Psoas muscle (tissue), 8 donors: ENCODE data around the gene PALM3. TPM values are rescaled to one million over a fixed set of nuclear protein-coding genes. Genes with fewer than 3 reads are reported as not detected.
"Not testable (repeated sequence)": the region's sequence is repeated elsewhere in the genome, so short reads cannot be mapped to it uniquely, and the experiment has no call there.

ENCODE experiments used
- ATAC-seq, 4 donors: fragments of 200-7000 bp; cut with Tn5 transposase; one replicate each; pipeline ENCODE4 v1.9.1; 2020; ENCODE audit warnings: moderate library complexity in 3 of 4, mild to moderate bottlenecking in 2 of 4
- DNase-seq, 2 donors: peaks; one replicate each; pipeline ENCODE4 v3.0.0-alpha.2; 2020
- H3K27ac ChIP-seq: fragments of 200-600 bp; one replicate; pipeline ENCODE4 v1.8.0; 2022
- H3K27me3 ChIP-seq, 3 donors: fragments of 200-600 bp in 1 of 3; one replicate each; pipeline versions ENCODE4 v1.6.1 to v1.8.0; 2013 to 2022; ENCODE audit warnings: low read length in 2 of 3, mild to moderate bottlenecking in 2 of 3, moderate library complexity in 1 of 3; ENCODE audit not compliant: insufficient read depth in 3 of 3
- H3K36me3 ChIP-seq, 2 donors: fragments of 200-600 bp in 1 of 2; one replicate each; pipeline versions ENCODE4 v1.6.1 to v1.8.0; 2013 to 2022; ENCODE audit warnings: low read depth in 1 of 2, mild to moderate bottlenecking in 1 of 2, moderate library complexity in 1 of 2; ENCODE audit not compliant: insufficient read depth in 1 of 2
- H3K4me1 ChIP-seq: fragments of 200-600 bp; one replicate; pipeline ENCODE4 v1.8.0; 2022
- H3K4me3 ChIP-seq: fragments of 200-600 bp; one replicate; pipeline ENCODE4 v1.8.0; 2022; ENCODE audit warnings: mild to moderate bottlenecking
- H3K9me3 ChIP-seq: fragments of 200-600 bp; one replicate; pipeline ENCODE4 v1.8.0; 2022
- CTCF ChIP-seq: fragments of 200-600 bp; IDR thresholded peaks from one replicate; pipeline ENCODE4 v1.8.0; 2022; ENCODE audit warnings: antibody characterized with exemption
- WGBS, 3 donors: extraction: QIAGEN DNeasy Blood & Tissue Kit; methylation state at CpG; one replicate each; pipeline versions ENCODE4 v1.1.6 to v1.1.7; 2013; 5-methylcytosine and 5-hydroxymethylcytosine counted together
- intact Hi-C, 2 donors: fragments of 100-400 bp; cut with DNase I; formaldehyde crosslinking; loops; one replicate each; pipeline versions ENCODE4 v1.11.0 to v1.14.2; 2022
- polyA plus RNA-seq, 3 donors: library from polyadenylated mRNA; stranded (reverse); fragments of 200-250 nt; gene quantifications; one replicate each; pipeline ENCODE4 v1.2.3, GENCODE V29; 2013
- total RNA-seq, 4 donors: library from RNA; stranded (reverse); fragmentation: NEBNext Ultra II Directional in 2 of 4; extraction: Animal tissue kit (Norgen Biotek cat#: 25700) in 2 of 4; gene quantifications; one replicate each; pipeline versions ENCODE4 v1.2.1 to v1.2.4, GENCODE V29; 2021 to 2023
- donor health status: healthy with polysubstance abuse.
- donor health status: DM: no; HTN: no; CAD: no; lungs with moderate emphysema.
- donor health status: Bipolar disorder and iron deficiency.
- donor health status: healthy.
- donor health status: DM: yes; HTN: yes; CAD: no.
- donor health status: DM: no; HTN: no; CAD: no.
- donor health status: DM: no; HTN: no; CAD: no.
- donor health status: DM: yes; HTN: yes; CAD: no.

Gene PALM3
- total and polyA plus RNA-seq, 7 donors, result 0.04 to 0.05 TPM; not detected in 5

GRCh38 chr19:14028901-14029300, 33.0 kb downstream of the PALM3 start:
- Histone ChIP-seq H3K27ac (no peak overlapping the region), H3K27me3 (no peaks in the 10 kb centered on the region), H3K9me3 (no peaks in the 10 kb centered on the region), H3K36me3 (no peaks in the 10 kb centered on the region), H3K4me1 (no peaks in the 10 kb centered on the region), H3K4me3 (no peak overlapping the region)
- intact Hi-C loops, result no loop called here
- no peak for TF ChIP-seq CTCF
- no peak for DNase-seq
- no peak for ATAC-seq
- 76 to 79% (median 77%) methylated on average over 4 of the region's 4 CpGs for whole genome bisulfite sequencing, 3 donors

- intact Hi-C loops, result no loop called here
- H3K4me3 ChIP-seq, result no peak within 1 kb of the TSS
- 70 to 73% (median 72%) methylated on average over 24 of the region's 24 CpGs for WGBS, 3 donors
- no peaks in the 10 kb centered on the region for H3K27me3 ChIP-seq
- no peaks in the 10 kb centered on the region for H3K36me3 ChIP-seq
- DNase-seq, result no peak
- TF ChIP-seq CTCF, result no peak
- no peak within 1 kb of the TSS for H3K27ac ChIP-seq
- H3K4me1 ChIP-seq, result no peaks in the 10 kb centered on the region
- no peak for ATAC-seq
- no peaks in the 10 kb centered on the region for H3K9me3 ChIP-seq
Measured at GRCh38 chr19:14027856-14028450, 33.9 kb downstream of the PALM3 start, which contains the start of gene RLN3. TSS of gene RLN3 (plus strand) at chr19:14028148. CDS start at chr19:14028205, 57 bp downstream.

- H3K27ac ChIP-seq, intact Hi-C loops, ATAC-seq, DNase-seq, H3K4me3 ChIP-seq, H3K36me3 ChIP-seq, H3K4me1 ChIP-seq, H3K27me3 ChIP-seq, H3K9me3 ChIP-seq: not testable (repeated sequence)
- 88 to 91% (median 88%) methylated on average over 5 of the region's 5 CpGs for WGBS, 3 donors
Measured at GRCh38 chr19:14026652-14027192, 35.2 kb downstream of the PALM3 start.

- H3K4me1 ChIP-seq, result no peaks in the 10 kb centered on the region
- no peak overlapping the region for H3K27ac ChIP-seq
- no peak overlapping the region for H3K4me3 ChIP-seq
- H3K36me3 ChIP-seq, result no peaks in the 10 kb centered on the region
- H3K9me3 ChIP-seq, result no peaks in the 10 kb centered on the region
- intact Hi-C loops, result no loop called here
- no peaks in the 10 kb centered on the region for H3K27me3 ChIP-seq
- peak; percentile 28 for TF ChIP-seq CTCF
- 59 to 66% (median 61%) methylated on average over 9 of the region's 9 CpGs for WGBS, 3 donors
- DNase-seq, result peak; percentile 34 to 53
- ATAC-seq, result peak in 1 of 4 donors; percentile 38
Measured at GRCh38 chr19:14023404-14024235, 38.3 kb downstream of the PALM3 start.

- Histone ChIP-seq H3K4me3 (no peak overlapping the region), H3K36me3 (no peaks in the 10 kb centered on the region), H3K27me3 (no peaks in the 10 kb centered on the region), H3K9me3 (no peaks in the 10 kb centered on the region), H3K27ac (no peak overlapping the region), H3K4me1 (no peaks in the 10 kb centered on the region)
- DNase-seq, result peak in 1 of 2 donors; percentile 2
- no peak for ATAC-seq
- 83 to 84% (median 84%) methylated on average over 4 of the region's 4 CpGs for WGBS, 3 donors
- intact Hi-C loops, result no loop called here
- TF ChIP-seq CTCF, result no peak
Measured at GRCh38 chr19:14022469-14022868, 39.4 kb downstream of the PALM3 start.
